ENCODE measurements around the gene DECR2. TPM values are rescaled to one million over a fixed set of nuclear protein-coding genes. Genes with fewer than 3 reads are reported as not detected.

DECR2 gene
- total and polyA plus RNA-seq, 11 donors, result 6.9 to 20.6 (median 12.2) TPM

- WGBS, 4 donors, result 89 to 97% (median 92%) methylated on average over 8 to 16 of the region's 16 CpGs
- no peak for TF ChIP-seq POLR2A (IDR thresholded peaks at IDR 0.05)
- no peak for TF ChIP-seq CTCF (IDR thresholded peaks at IDR 0.05)
- peak in 1 of 5 donors; percentile 46 for DNase-seq
Measured at GRCh38 chr16:379183-379960, 22.3 kb upstream of the DECR2 start.

DNA sequence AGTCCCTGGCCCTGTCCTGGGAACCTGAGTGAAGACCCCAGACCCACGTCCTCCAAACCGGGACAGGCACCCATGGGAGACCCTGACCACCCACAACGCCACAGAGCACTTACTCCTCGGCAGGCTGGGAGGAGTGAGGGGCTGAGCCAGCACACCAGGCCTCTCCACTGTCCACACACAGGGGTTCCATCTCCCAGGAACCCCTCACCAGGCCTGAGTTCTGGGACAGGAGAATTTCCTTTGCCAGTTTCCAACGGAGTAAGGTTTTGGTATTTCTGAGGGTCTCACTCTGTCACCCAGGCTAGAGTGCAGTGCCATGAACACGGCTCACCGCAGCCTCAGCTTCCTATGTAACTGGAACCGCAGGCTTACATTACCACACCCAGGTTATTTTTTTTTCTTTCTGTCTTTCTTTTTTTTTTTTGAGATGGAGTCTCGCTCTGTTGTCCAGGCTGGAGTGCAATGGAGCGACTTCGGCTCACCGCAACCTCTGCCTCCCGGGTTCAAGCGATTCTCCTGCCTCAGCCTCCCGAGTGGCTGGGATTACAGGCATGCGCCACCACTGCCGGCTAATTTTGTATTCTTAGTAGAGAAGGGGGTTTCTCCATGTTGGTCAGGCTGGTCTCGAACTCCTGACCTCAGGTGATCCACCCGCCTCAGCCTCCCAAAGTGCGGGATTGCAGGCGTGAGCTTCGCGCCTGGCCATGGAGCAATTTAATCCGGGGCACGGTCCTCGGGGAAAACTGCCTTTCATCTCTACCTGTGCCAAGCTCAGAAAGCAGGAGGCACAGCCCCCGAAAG lies 21.5 kb upstream of the DECR2 start:
- Histone ChIP-seq H3K4me1 (peaks cover 0 to 56% (median 29%) of the 10 kb centered on the region in 12 donors), H3K36me3 (peaks cover 0 to 26% (median 11%) of the 10 kb centered on the region in 9 donors), H3K4me3 (peak overlapping the region in 9 of 12 donors; percentile 69 to 100 (median 92)), H3K27me3 (no peaks in the 10 kb centered on the region), H3K9me3 (no peaks in the 10 kb centered on the region), H3K27ac (peak overlapping the region in 4 of 12 donors; percentile 10 to 82 (median 78))
- TF ChIP-seq CTCF (IDR thresholded peaks at IDR 0.05) (no peak), POLR2A (IDR thresholded peaks at IDR 0.05) (no peak)
- ATAC-seq (no peak), DNase-seq (no peak)
- intact Hi-C loops (cut with DNase I), result no loop called here
- 82 to 86% (median 84%) methylated on average over 27 of the region's 27 CpGs for WGBS, 4 donors

More at GRCh38 chr16:379183-379960, 22.3 kb upstream of the DECR2 start:
- no peaks in the 10 kb centered on the region for H3K9me3 ChIP-seq
- intact Hi-C loops (cut with DNase I), result no loop called here
- H3K27ac ChIP-seq, result peak overlapping the region in 1 of 12 donors; percentile 10
- ATAC-seq, result no peak
- no peaks in the 10 kb centered on the region for H3K27me3 ChIP-seq
- peaks cover 0 to 34% (median 19%) of the 10 kb centered on the region in 9 donors for H3K36me3 ChIP-seq
- H3K4me1 ChIP-seq, result peaks cover 0 to 52% (median 29%) of the 10 kb centered on the region in 12 donors
- peak overlapping the region in 1 of 12 donors; percentile 92 for H3K4me3 ChIP-seq

DNA sequence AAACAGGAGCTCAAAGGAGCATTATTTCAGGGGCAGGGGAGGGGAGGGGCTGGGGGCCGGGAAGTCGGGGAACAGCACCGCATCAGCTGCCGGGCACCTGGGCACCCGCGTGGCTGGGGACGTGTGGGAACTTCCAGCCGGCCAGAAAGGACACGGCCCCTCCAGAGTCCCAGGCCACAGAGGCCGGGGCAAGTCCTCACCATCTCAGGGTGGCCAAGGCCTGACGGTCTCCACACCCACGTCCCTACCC lies 21.0 kb upstream of the DECR2 start:
- 5 to 9% (median 8%) methylated on average over 11 to 12 of the region's 12 CpGs; no CpG with 5 or more reads in 1 of the 4 donors for WGBS, 4 donors
- peaks cover 0 to 56% (median 29%) of the 10 kb centered on the region in 12 donors for H3K4me1 ChIP-seq
- peak in 3 of 4 donors; percentile 19 to 37 (median 27) for ATAC-seq

More for the DNA sequence above, 21.0 kb upstream of the DECR2 start:
- DNase-seq, result no peak
- peak overlapping the region; percentile 69 to 100 (median 83) for H3K4me3 ChIP-seq
- intact Hi-C loops (cut with DNase I), result no loop called here
- TF ChIP-seq POLR2A (IDR thresholded peaks at IDR 0.05) (no peak), CTCF (IDR thresholded peaks at IDR 0.05) (no peak)
- H3K27ac ChIP-seq, result peak overlapping the region in 9 of 12 donors; percentile 57 to 83 (median 74)
- peaks cover 0 to 21% (median 11%) of the 10 kb centered on the region in 9 donors for H3K36me3 ChIP-seq
- H3K9me3 ChIP-seq, result no peaks in the 10 kb centered on the region
- no peaks in the 10 kb centered on the region for H3K27me3 ChIP-seq
